GM19468 (cell line): Measurements from ENCODE around the gene ANKMY2.
A peak's percentile ranks its signal among the peaks of the same experiment; 100 is the strongest.

Experiments
- ATAC-seq: cut with Tn5 transposase; IDR thresholded peaks from one replicate; pipeline ENCODE4 v1.9.1; 2021; ENCODE audit warnings: mild to moderate bottlenecking, moderate library complexity, moderate number of reproducible peaks; ENCODE audit not compliant: unreplicated experiment; ENCODE audit errors: extremely low read depth

The ANKMY2 gene

DNA sequence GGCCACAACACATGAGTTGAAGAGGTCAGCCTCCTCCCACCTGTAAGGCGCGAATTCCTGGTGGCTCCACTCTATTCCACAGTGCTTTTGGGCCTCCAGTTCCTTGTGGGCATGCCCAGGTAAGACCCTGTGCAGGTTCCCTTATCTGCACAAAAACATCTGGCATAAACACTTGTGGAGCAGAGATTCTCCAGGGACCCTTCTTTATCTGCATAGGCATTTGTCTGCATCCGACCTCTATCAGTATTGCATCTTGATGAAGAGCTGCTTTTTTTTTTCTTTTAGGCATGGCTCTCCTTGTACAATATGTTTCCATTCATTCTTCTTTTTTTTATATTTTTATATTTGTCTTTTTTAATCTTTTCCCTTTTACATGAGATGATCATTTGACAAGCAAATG, 58.4 kb downstream of the ANKMY2 start:
- no peak for ATAC-seq

DNA sequence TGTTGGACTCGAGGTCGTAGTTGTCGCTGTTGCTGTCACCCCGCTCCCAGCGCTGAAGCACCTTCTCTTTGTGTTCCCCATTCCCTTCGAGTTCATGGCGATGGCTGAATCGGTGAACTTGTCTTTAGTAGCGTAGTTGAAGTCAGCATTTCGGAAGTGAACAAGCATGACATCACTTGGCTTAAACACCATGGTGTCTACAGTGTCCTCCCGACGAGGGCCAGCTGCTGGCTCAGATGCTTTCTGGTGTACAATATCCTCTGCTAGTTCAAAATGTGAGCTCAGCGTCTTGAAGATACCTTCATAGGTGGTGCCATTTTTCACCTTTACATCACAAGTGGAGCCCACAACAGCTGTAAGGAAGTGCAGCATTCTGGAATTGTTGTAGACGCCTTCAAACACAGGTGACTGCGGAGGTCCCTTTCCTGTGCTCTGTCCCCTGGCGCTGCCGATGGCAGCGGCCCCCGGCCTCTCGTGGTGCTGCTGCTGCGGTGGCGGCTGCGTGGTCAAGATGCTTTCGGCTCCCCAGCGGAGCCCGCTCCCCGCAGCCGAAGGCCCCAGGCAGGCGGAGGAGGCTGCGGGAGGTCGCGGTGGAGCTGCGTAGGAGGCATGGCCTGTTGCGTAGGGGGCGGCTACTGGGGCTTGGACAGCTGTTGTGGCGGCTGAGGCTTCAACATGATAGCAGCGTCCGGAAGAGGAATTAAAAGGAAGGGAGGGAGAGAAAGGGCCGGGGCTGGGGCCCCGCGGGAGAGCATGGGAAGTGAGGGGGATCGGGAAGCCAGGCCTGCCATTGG, 59.3 kb downstream of the ANKMY2 start:
- ATAC-seq, result no peak

DNA sequence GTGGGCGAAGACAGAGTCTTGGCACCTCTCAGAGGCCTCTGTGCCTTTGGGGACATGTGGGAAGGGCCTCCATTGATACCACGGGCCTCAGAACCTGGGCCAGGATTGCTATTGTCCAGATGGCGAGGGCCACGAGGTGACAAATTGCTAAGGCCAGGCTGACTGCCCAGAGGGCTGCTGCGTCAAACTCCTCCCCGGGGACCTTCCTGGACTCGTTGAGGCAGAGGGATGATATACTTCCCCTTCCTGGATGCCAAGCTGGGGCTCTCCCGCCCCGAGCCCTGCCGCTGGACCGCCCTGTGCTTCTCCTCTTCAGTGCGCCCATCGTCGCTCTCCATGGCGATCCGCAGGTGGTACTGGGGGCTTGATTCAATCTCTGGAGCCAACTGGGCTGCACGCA, 60.0 kb downstream of the ANKMY2 start:
- no peak for ATAC-seq

DNA sequence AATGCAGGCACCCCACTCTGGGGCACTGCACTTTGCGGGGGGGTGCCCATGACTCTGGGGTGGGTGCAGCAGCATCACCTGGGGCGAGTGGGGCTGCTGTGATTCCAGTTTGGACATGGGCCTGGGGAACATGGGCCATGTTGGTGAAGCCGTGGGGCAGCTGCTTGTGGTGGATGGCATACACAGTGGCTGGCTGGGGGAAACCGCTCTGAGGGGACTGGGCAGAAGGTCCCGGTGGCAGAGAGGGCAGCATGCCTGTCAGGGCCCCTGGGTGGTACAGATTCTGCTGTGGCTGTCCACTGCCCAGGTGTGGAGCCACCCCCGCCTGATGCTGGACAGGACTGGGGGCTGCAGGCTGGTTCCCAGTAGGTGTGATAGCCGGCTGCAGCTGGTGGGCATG, 61.7 kb downstream of the ANKMY2 start:
- no peak for ATAC-seq

DNA sequence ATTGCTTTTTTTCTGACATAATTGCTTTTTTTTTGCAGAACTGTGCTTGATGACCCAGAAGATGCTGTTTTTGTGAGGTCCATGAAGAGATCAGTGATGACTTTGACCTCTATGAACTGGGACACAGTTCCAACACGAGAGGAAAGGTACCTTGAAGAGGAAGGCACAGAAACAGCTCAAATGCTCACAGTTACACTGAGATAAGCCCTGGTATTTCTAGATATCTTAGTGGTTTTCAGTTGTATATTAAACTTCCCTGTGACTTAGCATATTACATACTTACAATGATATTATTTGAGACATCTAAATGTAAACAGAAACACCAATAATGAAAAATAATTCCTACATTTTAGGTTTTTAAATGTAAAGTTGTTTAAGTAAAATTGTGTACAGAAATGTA, 64.3 kb downstream of the ANKMY2 start:
- no peak for ATAC-seq

DNA sequence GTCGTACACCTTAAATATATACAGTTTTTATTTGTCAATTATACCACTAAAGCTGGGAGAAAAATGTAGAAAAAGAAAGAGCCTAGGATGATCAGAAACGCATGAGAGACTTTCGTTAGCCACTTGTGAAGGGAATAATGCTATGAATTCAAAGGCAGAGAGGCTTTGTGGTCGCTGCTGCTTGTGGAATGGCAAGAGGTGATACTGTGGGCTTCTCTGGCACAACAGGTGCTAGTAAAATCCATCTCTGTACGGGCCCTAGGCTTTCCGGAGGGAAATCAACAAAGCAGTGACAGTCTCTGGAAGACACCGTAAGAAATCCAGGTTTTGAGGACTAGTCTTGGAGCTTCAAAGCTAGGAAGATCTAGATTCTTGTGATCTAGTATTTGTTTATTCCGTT, 66.3 kb downstream of the ANKMY2 start:
- ATAC-seq, result no peak

DNA sequence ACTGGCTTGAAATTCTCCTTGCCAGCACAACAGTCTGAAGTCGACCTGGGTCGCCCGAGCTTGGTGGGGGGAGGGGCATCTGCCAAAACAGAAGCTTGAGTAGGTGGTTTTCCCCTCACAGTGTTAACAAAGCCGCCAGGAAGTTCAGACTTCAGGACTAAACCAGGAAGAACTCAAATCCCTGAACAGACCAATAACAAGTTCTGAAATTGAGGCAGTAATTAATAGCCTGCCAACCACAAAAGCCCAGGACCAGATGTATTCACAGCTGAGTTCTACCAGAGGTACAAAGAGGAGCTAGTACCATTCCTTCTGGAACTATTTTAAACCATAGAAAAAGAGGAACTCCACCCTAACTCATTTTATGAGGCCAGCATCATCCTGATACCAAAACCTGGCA, 73.6 kb downstream of the ANKMY2 start:
- ATAC-seq, result no peak

DNA sequence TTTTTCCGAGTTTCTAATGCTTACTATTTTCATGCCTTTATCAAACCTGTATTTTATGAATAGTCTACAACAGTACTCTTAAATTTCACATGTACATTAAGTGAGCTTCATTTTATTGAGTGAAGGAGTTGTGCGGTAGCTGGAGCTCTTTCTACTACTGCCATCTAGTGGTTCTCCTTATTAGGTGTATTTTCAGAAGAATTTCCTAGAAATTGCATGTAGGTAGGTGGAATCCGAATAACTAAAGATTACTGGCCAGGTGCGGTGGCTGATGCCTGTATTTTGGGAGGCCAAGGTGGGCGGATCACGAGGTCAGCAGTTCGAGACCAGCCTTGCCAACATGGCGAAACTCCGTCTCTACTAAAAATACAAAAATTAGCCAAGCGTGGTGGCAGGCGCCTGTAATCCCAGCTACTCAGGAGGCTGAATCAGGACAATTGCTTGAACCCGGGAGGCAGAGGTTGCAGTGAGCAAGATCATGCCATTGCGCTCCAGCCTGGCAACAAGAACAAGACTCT, 80.6 kb downstream of the ANKMY2 start:
- no peak for ATAC-seq

DNA sequence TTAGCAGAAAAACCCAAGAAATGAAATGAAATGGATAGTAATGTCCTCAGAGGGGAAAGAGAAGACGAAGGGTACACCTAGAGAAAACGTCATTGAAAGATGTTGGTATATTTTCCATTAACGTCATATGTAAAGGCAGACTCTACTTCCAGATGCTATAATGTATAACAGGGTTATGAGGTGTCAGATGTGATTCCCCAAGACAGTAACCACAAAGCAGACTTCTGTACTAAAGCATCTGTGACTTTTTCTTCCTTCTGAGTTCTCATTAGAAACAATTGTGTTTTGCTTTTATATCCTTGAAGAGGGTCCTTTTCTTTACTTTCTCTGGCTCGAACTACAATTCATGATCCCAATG, 81.6 kb downstream of the ANKMY2 start:
- no peak for ATAC-seq

DNA sequence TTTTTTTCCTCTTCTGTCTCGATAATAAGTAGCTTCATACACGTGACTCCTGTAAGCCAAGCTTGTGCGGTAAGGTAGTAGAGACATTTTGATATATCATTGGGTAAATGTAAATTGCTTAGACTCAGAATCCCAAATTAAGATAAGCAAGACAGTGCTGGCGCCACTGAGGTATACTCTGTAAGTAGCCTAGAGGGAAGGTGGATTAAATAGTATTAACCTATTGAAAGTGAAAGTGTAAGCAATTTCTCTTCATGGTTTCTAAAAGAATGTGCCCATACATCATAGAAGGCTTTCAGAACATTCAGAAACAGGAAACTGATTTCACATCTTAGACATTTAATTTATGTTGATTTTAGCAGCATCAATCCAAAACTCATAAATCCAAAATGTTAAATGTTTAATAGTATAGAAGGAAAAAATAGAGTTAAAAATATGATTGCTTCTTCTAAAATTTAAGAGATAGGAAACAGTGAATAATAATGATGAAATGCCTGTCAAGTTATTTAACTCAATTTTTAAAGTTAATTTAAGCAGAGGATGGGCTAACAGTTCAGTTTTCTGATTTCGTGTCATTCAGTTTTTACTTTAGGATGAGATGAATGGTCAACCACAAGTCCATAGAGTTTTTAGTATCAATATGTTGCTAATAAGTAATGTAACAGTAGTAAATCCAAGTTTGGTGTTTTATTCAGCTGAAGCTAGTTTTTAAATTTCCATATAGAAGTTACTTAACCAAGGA, 82.1 kb downstream of the ANKMY2 start:
- peak; percentile 69 for ATAC-seq

DNA sequence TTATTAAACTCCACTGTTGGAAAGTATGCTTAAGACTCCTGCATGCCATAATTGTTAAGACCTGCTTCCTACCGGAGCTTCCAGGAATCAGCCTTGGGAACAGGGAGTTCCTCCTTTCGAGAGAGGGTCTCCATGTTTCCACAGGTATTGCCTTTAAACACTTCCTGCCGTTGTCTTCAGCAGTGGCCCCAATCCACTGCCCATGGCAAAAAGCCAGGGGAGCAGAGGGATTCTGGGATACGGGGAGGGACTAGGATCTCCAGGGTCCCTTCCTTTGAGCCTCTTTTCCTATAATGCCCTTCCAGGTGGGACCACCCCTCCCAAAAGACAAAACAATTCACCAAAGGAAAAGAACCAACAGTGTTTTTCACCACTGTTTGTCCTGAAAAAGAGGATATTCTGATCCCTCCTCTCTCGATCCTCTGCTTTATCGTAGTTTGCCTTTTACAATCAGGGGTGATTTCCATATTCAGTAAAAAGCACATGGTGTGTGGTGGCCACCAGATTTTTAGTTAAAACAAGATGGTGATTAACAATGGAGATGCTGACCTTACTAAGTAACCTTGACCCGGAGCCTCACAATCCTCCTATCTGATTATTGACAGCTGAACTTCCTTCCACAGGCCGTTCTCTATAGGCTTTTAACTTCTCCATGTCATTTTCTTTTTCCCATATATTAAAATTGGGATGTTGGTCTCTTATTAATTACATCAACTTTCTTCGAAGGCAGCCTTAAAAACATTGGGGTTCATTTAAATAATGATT, 82.9 kb downstream of the ANKMY2 start:
- no peak for ATAC-seq

DNA sequence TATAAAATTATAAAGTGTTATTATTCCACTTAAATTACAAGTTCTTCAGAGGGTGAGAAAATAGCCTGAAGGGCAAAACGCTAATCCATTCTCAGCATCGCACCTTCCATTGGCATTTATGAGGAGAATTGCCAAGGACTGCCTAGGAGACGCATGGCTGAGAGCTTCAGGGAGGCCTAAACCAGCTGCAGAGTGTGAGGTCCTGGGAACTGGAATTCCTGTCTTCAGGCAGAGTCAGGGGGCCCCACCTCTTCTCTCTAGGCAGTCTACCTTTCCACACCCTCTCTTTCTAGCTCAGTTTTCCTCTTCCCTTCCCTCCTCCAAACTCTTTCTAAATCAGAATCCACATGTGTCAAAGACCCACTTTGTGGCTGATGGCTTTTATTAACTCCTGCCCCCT, 83.6 kb downstream of the ANKMY2 start:
- no peak for ATAC-seq

DNA sequence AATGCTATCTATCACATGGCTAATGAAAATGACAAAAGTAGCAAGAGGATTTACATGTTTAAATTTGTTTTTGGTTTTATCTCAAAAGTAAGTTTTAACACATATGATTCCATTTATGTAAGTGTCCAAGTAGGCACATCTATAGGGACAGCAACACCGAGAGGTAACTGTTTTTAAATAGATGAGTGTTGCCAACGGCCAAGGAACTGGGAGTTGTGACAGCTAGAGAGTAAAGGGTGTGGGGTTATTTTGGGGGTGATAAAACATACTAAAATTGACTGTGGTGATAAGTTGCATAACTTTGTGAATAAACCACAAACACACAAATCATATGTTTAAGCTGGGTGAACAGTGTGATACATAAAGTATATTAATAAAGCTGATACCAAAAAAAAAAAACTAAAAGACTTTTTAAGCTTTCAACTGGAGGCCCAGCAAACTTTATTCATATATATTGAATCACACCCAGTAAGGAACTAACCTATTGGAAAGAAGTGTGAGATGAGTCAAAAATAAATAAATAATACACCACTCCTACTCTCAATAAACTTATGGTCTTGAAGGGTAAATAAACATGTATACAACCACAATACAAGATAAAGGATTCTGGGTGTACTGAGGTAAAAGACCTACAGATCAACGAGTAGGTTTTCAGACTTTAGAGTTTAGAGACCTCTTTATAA, 85.9 kb downstream of the ANKMY2 start:
- no peak for ATAC-seq

DNA sequence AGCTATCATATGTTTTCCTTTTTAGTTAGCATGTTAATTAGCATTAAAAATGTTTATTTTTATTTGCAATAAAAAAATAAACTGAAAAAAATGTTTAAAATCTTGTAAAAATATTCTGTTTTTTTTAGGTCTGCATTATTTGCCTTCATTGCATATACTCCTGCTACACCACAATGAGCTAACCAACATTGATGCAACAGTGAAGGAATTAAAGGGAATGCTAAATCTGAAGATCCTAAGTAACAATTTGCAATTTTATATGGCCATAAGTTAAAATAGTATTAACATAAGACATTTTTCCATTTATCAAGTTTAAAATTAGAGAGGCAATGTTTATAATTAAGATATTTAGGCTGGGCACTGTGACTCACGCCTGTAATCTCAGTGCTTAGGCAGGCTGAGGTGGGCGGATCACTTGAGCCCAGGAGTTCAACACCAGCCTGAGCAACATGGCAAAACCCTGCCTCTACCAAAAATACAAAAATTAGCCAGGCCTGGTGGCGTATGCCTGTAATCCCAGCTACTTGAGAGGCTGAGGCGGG, 86.7 kb downstream of the ANKMY2 start:
- ATAC-seq, result no peak

DNA sequence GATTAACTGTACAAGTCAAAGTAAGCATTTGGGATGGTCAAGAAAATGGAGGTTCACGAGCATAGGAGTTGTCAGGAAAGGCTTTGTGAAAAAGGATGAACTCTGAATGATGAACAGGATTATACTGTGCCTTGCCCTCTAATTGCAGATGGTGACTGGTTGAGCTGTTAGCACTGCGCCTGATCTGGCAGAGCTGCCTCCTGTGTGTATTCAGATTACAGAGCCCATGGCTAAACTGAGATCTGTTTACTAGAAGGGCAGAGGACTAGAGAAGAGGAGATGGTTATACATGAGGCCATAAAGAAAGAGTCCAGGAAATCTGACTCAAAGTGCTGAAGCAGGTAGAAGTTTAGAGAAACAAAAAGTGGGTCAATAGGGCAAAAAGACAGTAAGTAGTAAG, 89.2 kb downstream of the ANKMY2 start:
- no peak for ATAC-seq

DNA sequence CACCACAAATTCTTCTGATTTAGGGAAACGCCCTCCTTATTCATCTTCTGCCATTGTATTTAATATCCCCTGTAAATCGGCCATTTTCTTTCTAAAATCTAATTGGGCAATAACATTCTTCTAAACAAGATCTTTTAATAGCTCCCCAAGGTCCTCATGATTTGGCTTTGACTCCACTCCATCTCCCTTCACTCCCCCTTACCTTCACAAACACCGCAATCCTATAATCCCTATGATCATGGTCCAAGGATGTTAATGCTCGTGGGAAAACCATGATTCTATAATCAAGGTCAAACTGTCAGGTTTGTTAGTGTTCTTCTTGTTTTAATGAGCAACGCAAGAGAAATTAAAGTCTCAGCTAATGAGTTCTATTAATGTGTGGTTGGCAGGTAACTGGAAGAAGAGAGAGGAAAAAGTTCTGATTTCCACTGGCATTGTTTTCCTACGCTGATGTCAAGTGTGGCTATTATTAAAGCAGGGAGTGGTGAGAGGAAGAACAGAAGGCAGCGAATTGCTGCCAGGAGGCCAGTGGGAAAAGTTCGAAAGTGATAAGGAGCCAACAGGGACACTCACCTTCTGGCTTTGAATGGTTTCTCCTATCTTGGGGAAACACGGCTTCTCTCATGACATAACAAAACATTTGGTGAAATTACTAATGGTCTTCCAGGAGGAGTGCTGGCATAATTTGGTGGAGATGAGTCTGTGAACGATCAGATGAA, 90.9 kb downstream of the ANKMY2 start:
- no peak for ATAC-seq

DNA sequence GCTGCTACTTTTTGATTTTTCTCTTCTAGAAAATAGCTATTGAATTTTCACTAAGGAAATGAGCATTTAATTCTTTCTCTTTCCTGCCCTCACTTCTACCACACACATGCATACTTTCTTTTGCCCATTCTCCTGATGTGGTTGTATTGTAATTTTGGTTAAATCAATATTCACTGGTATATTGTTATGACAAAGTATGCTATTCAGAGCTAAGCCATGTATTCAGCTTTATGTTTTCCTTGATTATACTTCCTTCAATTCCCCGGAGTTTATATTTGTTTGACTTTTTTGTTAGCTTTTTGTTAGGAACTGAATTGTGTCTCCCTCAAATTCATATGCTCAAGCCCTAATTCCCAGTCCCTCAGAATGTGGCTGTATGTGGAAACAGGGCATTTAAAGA, 94.9 kb downstream of the ANKMY2 start:
- no peak for ATAC-seq
